HFFc6 (cell line): ENCODE data around the gene SLC9C2. TPM values are rescaled to one million over a fixed set of nuclear protein-coding genes. Genes with fewer than 3 reads are reported as not detected.
A peak's percentile ranks its signal among the peaks of the same experiment; 100 is the strongest.
"Not testable (repeated sequence)": the region's sequence is repeated elsewhere in the genome, so short reads cannot be mapped to it uniquely, and the experiment has no call there.

Source experiments
- DNase-seq: peaks from one replicate; pipeline ENCODE4 v3.0.0-alpha.2; 2018
- H3K27ac Mint-ChIP-seq: 2 replicates; pipeline ENCODE4 v1.8.0; 2020; ENCODE audit warnings: mild to moderate bottlenecking, mixed read lengths
- H3K27me3 Mint-ChIP-seq: 2 replicates; pipeline ENCODE4 v1.8.0; 2021; ENCODE audit warnings: mild to moderate bottlenecking, moderate library complexity, mixed read lengths; ENCODE audit not compliant: insufficient read depth
- H3K36me3 Mint-ChIP-seq: 2 replicates; pipeline ENCODE4 v1.8.0; 2021; ENCODE audit warnings: low read depth, mixed read lengths
- H3K4me1 Mint-ChIP-seq: 2 replicates; pipeline ENCODE4 v1.8.0; 2020; ENCODE audit warnings: low read depth, mixed read lengths
- H3K4me3 Mint-ChIP-seq: 2 replicates; pipeline ENCODE4 v1.8.0; 2020; ENCODE audit warnings: mild to moderate bottlenecking, moderate library complexity, mixed read lengths
- H3K9me3 Mint-ChIP-seq: 2 replicates; pipeline ENCODE4 v1.8.0; 2020; ENCODE audit warnings: mild to moderate bottlenecking, mixed read lengths
- total RNA-seq, 6 experiments: library from RNA; stranded (reverse); fragmentation: NEBNext Ultra II Directional; extraction: Animal tissue kit (Norgen Biotek cat#: 25700); gene quantifications; 2 replicates in 1 of 6; 3 replicates in 5 of 6; pipeline ENCODE4 v1.2.3, GENCODE V29; 2021
- TF ChIP-seq, protein P1 (sequence below): fragments of 200-600 bp; sonication (generic); IDR thresholded peaks from 2 replicates; pipeline ENCODE4 v1.5.0; 2021; ENCODE audit warnings: antibody characterized with exemption, mild to moderate bottlenecking

SLC9C2 gene
- total RNA-seq, 6 experiments from 2014 or later: not detected

DNA sequence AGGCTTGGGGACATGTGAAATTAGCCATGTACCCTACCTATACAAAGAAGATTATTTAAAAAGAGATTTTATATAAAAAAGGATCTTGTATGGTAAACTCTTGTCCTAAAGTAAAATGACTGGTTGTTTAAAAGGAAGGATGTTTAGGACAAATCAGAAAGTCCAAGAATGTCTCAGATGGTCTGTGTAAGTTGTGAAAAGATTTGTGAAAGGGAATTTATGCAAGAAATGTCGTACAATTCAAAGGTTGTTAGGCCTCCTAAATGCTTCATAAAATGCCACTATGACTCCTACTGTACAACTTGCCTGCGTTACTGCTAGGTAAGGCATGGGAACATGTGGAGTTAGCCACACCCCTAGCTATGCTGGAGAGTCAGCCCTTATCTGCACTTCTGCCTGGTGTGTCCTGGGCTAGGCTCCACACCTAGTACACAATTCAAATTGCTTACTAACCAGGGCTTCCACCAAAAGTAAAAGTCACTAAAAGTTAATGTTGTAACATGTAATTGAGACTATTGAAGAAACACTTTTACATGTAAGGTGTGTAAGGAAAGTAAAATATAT, 106.0 kb downstream of the SLC9C2 start:
- H3K4me3 Mint-ChIP-seq: no peak overlapping the region
- TF ChIP-seq, protein P1, sequence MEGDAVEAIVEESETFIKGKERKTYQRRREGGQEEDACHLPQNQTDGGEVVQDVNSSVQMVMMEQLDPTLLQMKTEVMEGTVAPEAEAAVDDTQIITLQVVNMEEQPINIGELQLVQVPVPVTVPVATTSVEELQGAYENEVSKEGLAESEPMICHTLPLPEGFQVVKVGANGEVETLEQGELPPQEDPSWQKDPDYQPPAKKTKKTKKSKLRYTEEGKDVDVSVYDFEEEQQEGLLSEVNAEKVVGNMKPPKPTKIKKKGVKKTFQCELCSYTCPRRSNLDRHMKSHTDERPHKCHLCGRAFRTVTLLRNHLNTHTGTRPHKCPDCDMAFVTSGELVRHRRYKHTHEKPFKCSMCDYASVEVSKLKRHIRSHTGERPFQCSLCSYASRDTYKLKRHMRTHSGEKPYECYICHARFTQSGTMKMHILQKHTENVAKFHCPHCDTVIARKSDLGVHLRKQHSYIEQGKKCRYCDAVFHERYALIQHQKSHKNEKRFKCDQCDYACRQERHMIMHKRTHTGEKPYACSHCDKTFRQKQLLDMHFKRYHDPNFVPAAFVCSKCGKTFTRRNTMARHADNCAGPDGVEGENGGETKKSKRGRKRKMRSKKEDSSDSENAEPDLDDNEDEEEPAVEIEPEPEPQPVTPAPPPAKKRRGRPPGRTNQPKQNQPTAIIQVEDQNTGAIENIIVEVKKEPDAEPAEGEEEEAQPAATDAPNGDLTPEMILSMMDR: no peak
- H3K36me3 Mint-ChIP-seq: no peaks in the 10 kb centered on the region; the same call in 1 of the 2 replicates
- H3K4me1 Mint-ChIP-seq: no peaks in the 10 kb centered on the region
- peaks cover 4% of the 10 kb centered on the region; the same call in 1 of the 2 replicates for H3K27me3 Mint-ChIP-seq
- DNase-seq: no peak
- H3K27ac Mint-ChIP-seq: no peak overlapping the region
- H3K9me3 Mint-ChIP-seq: peaks cover 9% of the 10 kb centered on the region

- Mint-ChIP-seq H3K4me1 (no peaks in the 10 kb centered on the region), H3K4me3 (no peak overlapping the region), H3K27me3 (peaks cover 4% of the 10 kb centered on the region; the same call in 1 of the 2 replicates), H3K9me3 (peaks cover 9% of the 10 kb centered on the region), H3K27ac (no peak overlapping the region), H3K36me3 (no peaks in the 10 kb centered on the region; the same call in 1 of the 2 replicates)
- no peak for DNase-seq
- TF ChIP-seq, protein P1: no peak
These were observed 107.1 kb downstream of the SLC9C2 start for GRCh38 chr1:173495609-173496267.

- not testable (repeated sequence) for H3K9me3 Mint-ChIP-seq, H3K4me1 Mint-ChIP-seq, H3K4me3 Mint-ChIP-seq, H3K27ac Mint-ChIP-seq, DNase-seq, H3K27me3 Mint-ChIP-seq
- H3K36me3 Mint-ChIP-seq: peaks cover 12% of the 10 kb centered on the region
These were observed 109.7 kb downstream of the SLC9C2 start for GRCh38 chr1:173493125-173493524.

- Mint-ChIP-seq H3K9me3 (peaks cover 5% of the 10 kb centered on the region), H3K4me1 (peaks cover 6% of the 10 kb centered on the region; the same call in 1 of the 2 replicates), H3K4me3 (no peak overlapping the region), H3K27ac (no peak overlapping the region), H3K36me3 (peaks cover 21% of the 10 kb centered on the region), H3K27me3 (peaks cover 4% of the 10 kb centered on the region)
- no peak for DNase-seq
- TF ChIP-seq, protein P1: no peak
These were observed 111.4 kb downstream of the SLC9C2 start for GRCh38 chr1:173491508-173491907.

DNA sequence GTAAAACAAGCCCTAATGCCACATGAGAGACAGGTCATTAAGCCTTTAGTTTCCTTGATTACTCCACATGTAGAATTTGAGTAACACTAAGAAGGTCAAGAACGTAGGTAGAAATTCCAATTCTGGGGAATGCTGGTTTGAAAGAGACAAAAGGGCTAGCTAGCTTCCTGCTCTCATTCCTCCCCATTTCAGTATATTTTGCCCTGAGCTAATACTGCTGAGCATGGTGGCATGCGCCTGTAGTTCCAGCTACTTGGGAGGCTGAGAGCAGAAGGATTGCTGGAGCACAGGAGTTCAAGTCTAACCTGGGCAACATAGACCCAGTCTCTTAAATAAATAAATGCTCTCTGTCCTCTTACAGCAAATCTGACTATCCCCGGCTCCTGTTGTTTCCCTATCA, 112.9 kb downstream of the SLC9C2 start:
- H3K27ac Mint-ChIP-seq: peak overlapping the region; percentile 33; the same call in 1 of the 2 replicates
- no peak for DNase-seq
- TF ChIP-seq, protein P1: no peak

GRCh38 chr1:173489149-173489600, 113.7 kb downstream of the SLC9C2 start:
- H3K4me3 Mint-ChIP-seq: no peak overlapping the region
- no peak for DNase-seq
- H3K27ac Mint-ChIP-seq: 0 out of 2 replicates have a peak overlapping the region, but pooled peaks have one; percentile 2

More for the DNA sequence above, 112.9 kb downstream of the SLC9C2 start:
- H3K36me3 Mint-ChIP-seq: peaks cover 34% of the 10 kb centered on the region
- no peak overlapping the region for H3K4me3 Mint-ChIP-seq
- H3K27me3 Mint-ChIP-seq: peaks cover 4% of the 10 kb centered on the region
- peaks cover 6% of the 10 kb centered on the region; the same call in 1 of the 2 replicates for H3K4me1 Mint-ChIP-seq
- peaks cover 5% of the 10 kb centered on the region for H3K9me3 Mint-ChIP-seq

More at GRCh38 chr1:173489149-173489600, 113.7 kb downstream of the SLC9C2 start:
- Mint-ChIP-seq H3K9me3 (peaks cover 5% of the 10 kb centered on the region), H3K27me3 (peaks cover 4% of the 10 kb centered on the region), H3K36me3 (peaks cover 41% of the 10 kb centered on the region), H3K4me1 (peaks cover 9% of the 10 kb centered on the region; the same call in 1 of the 2 replicates)
- TF ChIP-seq, protein P1: no peak
